Body of pancreas (tissue), 4 donors: ENCODE measurements around the gene FES.

Experiments used
- CTCF ChIP-seq, 7 experiments: fragments of 450-650 bp in 4 of 7; fragments of 200-600 bp in 3 of 7; sonication (generic) in 3 of 7; IDR thresholded peaks; one replicate each; pipeline ENCODE4 v1.5.1; 2016 to 2019; ENCODE audit warnings: antibody characterized with exemption in 7 of 7
- POLR2A ChIP-seq, 3 donors: fragments of 450-650 bp; IDR thresholded peaks; one replicate each; pipeline ENCODE4 v1.6.1; 2016; ENCODE audit warnings: antibody characterized with exemption in 3 of 3, mild to moderate bottlenecking in 2 of 3

GRCh38 chr15:90872486-90873184, 11.7 kb upstream of the FES start:
- TF ChIP-seq CTCF (IDR thresholded peaks at IDR 0.05) (no peak), POLR2A (IDR thresholded peaks at IDR 0.05) (peak; percentile 72 to 77 (median 74))
